ENCODE data around the gene KIF2C. TPM values are rescaled to one million over a fixed set of nuclear protein-coding genes. Genes with fewer than 3 reads are reported as not detected.

Gene KIF2C
- total and polyA plus RNA-seq, 9 of the 15 experiments (the other 6 are each of a cell fraction or from before 2014, with no cell fraction given): 84.9 to 226 (median 169) TPM

GRCh38 chr1:44739307-44740178 lies at the start of gene KIF2C (continued):
- no peak for TF ChIP-seq E4F1 (CRISPR knock-in tag; IDR thresholded peaks at IDR 0.05; ENCODE audit: borderline replicate concordance)
- TF ChIP-seq, protein P1, sequence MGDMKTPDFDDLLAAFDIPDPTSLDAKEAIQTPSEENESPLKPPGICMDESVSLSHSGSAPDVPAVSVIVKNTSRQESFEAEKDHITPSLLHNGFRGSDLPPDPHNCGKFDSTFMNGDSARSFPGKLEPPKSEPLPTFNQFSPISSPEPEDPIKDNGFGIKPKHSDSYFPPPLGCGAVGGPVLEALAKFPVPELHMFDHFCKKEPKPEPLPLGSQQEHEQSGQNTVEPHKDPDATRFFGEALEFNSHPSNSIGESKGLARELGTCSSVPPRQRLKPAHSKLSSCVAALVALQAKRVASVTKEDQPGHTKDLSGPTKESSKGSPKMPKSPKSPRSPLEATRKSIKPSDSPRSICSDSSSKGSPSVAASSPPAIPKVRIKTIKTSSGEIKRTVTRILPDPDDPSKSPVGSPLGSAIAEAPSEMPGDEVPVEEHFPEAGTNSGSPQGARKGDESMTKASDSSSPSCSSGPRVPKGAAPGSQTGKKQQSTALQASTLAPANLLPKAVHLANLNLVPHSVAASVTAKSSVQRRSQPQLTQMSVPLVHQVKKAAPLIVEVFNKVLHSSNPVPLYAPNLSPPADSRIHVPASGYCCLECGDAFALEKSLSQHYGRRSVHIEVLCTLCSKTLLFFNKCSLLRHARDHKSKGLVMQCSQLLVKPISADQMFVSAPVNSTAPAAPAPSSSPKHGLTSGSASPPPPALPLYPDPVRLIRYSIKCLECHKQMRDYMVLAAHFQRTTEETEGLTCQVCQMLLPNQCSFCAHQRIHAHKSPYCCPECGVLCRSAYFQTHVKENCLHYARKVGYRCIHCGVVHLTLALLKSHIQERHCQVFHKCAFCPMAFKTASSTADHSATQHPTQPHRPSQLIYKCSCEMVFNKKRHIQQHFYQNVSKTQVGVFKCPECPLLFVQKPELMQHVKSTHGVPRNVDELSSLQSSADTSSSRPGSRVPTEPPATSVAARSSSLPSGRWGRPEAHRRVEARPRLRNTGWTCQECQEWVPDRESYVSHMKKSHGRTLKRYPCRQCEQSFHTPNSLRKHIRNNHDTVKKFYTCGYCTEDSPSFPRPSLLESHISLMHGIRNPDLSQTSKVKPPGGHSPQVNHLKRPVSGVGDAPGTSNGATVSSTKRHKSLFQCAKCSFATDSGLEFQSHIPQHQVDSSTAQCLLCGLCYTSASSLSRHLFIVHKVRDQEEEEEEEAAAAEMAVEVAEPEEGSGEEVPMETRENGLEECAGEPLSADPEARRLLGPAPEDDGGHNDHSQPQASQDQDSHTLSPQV (IDR thresholded peaks at IDR 0.05): peak; percentile 77; the same call in 1 of the 2 replicates
- peak; percentile 81 for TF ChIP-seq TCF7 (IDR thresholded peaks at IDR 0.05; ENCODE audit: borderline replicate concordance)
- peak in 1 of 2 experiments; percentile 63; a peak in 1 of 4 replicates for TF ChIP-seq BCLAF1 (IDR thresholded peaks at IDR 0.05; ENCODE audit: borderline replicate concordance in 1 of 2, control insufficient read depth in 1 of 2, low read depth in 2 of 2, low read length in 1 of 2)
- TF ChIP-seq ETS2 (tag; IDR thresholded peaks at IDR 0.05; ENCODE audit: borderline replicate concordance, poor library complexity, severe bottlenecking): no peak
- peak; percentile 61 for TF ChIP-seq MEIS2 (IDR thresholded peaks at IDR 0.05; ENCODE audit: partially characterized antibody)
- TF ChIP-seq TSC22D4 (tag; IDR thresholded peaks at IDR 0.05): no peak
- TF ChIP-seq, protein P2, sequence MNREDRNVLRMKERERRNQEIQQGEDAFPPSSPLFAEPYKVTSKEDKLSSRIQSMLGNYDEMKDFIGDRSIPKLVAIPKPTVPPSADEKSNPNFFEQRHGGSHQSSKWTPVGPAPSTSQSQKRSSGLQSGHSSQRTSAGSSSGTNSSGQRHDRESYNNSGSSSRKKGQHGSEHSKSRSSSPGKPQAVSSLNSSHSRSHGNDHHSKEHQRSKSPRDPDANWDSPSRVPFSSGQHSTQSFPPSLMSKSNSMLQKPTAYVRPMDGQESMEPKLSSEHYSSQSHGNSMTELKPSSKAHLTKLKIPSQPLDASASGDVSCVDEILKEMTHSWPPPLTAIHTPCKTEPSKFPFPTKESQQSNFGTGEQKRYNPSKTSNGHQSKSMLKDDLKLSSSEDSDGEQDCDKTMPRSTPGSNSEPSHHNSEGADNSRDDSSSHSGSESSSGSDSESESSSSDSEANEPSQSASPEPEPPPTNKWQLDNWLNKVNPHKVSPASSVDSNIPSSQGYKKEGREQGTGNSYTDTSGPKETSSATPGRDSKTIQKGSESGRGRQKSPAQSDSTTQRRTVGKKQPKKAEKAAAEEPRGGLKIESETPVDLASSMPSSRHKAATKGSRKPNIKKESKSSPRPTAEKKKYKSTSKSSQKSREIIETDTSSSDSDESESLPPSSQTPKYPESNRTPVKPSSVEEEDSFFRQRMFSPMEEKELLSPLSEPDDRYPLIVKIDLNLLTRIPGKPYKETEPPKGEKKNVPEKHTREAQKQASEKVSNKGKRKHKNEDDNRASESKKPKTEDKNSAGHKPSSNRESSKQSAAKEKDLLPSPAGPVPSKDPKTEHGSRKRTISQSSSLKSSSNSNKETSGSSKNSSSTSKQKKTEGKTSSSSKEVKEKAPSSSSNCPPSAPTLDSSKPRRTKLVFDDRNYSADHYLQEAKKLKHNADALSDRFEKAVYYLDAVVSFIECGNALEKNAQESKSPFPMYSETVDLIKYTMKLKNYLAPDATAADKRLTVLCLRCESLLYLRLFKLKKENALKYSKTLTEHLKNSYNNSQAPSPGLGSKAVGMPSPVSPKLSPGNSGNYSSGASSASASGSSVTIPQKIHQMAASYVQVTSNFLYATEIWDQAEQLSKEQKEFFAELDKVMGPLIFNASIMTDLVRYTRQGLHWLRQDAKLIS (CRISPR knock-in tag; IDR thresholded peaks at IDR 0.05): peak; percentile 22; the same call in 1 of the 2 replicates
- TF ChIP-seq ELK3 (CRISPR knock-in tag; IDR thresholded peaks at IDR 0.05): no peak

All from K562 (cell line).